Endothelial cell of hepatic sinusoid (primary cell): ENCODE measurements around the gene SLC38A8.

Experiments
- in situ Hi-C: cut with HindIII; loops from 2 replicates; pipeline ENCODE4 v1.10.0; 2017; ENCODE audit warnings: low sequenced_read_pairs

The SLC38A8 gene

DNA sequence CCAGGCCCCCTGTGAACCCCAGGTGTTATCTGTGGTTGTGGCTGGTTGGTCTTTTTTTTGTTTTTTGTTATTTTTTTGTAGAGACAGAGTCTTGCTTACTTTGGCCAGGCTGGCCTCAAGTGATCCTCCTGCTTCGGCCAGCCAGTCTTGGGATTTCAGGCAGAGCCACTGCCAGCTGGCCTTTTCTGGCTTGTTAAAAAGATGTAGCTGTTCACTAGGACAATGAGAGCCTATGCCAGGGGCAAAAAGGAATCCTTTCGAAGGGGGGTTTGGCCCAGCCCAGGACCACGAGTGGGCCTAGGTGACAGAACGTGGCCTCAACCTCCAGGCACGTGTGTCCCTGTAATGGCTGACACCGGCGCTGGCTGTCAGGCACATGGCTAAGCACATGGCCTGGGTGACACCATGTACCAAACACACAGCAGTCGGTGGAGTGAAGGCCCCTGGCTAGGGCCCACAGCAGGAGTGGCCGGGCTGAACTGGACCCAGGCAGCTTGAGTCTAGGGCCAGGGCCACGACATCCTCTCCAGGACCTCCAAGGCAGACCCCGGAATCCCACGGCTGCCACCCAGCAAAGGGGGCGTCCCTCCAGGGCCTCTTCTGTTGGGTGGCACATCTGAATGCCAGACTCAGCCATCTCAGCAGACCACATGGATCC lies 6.9 kb upstream of the SLC38A8 start:
- in situ Hi-C loops, result no loop called here

GRCh38 chr16:84048871-84049270 lies 6.3 kb upstream of the SLC38A8 start:
- in situ Hi-C loops, result no loop called here

GRCh38 chr16:84048270-84048669 lies 5.7 kb upstream of the SLC38A8 start:
- in situ Hi-C loops, result no loop called here

DNA sequence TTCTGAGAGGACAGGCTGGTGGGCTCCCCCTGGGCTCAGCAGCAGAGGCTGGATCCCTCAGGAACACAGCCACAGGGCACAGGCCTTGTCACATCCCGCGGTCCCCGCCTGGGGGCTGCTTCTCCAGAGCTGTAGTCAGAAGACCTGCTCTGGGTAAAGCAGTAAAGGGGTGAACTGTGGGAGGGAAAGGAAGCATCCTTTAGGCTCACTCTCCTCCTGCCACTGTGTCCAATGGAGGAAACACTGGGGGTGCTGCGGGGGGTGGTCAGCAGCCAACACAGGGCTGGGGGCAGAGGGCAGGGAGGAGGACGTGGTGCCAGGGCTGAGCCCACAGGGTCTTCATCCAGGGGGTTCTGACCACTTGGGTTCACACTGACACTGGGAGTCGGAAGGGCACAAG lies 5.0 kb upstream of the SLC38A8 start:
- in situ Hi-C loops, result no loop called here

DNA sequence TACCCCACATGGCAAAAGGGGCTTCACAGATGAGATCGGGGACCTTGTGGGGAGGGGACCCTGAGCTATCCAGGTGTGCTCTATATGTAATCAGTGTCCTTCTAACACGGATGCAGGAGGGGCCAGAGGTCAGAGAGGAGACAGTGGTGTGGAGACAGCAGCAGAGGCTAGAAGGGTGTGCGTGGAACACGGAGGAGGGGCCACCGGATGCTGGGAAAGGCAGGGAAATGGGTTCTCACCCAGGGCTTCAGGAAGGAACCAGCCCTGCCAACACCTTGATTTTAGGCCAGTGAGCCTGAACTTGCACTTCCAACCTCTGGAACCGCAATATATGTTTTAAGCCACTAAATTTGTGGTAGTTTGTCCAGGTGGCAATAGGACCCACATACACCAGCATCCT lies 4.6 kb upstream of the SLC38A8 start:
- in situ Hi-C loops, result no loop called here

DNA sequence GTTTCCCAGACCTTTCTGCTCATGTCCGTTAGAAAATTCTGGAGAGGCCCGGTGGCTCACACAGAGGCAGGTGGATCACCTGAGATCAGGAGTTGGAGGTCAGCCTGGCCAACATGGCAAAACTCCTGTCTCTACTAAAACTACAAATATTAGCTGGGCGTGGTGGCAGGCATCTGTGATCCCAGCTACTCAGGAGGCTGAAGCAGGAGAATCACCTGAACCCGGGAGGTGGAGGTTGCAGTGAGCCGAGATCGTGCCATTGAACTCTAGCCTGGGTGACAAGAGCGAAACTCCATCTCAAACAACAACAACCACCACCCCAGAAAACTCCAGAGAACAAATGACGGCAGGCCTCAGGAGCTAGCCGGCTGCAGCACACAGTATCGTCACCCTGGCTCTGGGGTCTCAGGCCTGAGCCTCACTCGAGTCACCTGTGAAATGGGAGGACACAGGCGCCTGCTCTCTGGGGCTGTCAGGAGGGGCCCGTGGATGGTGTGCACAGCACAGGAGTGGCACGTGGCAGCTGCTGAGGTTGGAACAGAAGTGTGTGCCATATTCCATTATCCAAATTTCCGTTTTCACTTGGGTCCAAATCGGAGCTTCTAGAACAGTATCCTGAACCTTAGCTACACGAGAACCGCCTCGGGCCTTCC lies 3.3 kb upstream of the SLC38A8 start:
- in situ Hi-C loops, result no loop called here

DNA sequence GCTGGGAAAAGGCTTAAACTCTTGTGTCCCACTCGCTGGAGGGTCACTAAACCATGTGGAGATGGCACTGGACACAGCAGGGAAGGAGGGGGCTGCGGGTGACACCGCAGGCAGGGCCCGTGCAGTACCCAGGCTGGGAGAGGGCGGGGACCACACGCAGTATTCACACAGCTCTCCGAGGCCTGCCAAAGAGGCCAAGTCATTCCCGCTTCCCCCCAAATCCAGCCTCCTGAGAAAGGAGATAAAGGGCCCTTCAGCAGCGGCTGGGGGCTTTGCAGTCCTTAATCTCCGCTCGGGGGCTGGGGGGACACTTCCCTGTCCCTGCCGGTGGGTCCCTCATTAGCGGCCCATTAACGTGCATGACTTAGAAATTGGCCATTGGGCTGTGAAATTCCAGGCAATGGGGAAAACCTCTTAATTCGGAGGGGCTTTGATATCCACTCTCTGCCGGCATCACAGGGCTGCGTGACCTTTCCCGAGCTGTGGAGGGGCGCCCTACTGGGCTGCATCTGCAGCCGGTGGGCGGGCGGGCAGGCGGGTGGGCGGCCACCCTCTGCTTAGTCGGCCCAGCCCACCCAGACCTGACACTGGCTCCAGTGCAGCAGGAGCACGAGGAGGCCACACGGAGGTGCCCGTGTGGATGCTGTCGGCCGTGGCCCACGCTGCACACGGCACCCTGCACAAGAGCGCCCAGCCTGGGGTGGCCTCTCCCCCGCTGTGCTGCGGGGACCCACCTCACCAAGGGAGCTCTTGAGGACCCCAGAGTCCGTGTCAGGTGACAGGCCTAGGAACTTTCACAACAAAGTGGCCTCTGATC lies 2.6 kb upstream of the SLC38A8 start:
- in situ Hi-C loops, result no loop called here

DNA sequence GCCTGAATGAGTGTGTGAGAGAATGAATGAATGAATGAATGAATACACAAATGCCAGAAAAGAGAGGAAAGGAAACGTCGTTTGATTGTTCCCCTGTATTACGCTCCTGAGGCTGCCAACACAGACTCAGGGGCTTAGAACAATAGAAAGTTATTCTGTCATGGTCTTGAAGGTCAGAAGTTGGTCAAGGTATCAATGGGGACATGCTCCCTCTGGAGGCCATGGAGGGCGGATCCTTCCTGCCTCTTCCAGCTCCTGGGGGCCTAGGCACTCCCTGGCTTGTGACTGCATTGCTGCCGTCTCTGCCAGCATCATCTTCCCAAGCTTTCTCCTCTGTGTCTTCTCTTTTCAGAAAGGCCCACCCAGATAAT lies 1.5 kb upstream of the SLC38A8 start:
- in situ Hi-C loops, result no loop called here

DNA sequence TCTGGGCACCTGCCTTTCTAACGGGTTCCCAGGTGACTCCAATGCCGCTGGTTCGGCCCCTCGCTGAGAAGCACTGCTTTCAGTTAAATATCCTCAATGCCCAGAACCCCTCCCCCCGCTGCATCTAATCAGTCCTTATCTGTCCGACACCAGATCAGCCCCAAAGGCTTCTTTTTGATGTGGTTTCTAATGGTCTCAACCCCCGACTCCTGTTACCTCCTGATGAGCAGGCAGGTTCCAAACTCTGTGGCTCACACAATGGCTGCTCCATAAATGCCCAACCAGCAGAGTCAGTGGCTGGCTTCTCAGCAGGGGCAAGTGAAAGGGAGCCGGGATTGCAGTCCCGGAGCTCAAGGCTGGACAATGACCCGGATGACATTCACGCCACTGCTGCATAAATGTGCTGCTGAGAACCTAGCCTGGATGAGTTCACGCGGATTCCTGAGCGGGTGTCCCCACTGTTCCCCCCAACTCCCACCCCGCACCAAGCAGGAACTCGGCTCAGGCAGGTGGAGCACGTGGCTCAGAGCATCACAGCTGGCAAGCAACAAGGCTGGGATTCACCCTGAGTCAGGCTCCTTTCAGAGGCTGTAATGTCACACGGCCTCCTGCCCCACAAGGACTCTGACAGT lies 1.0 kb upstream of the SLC38A8 start:
- in situ Hi-C loops, result no loop called here

DNA sequence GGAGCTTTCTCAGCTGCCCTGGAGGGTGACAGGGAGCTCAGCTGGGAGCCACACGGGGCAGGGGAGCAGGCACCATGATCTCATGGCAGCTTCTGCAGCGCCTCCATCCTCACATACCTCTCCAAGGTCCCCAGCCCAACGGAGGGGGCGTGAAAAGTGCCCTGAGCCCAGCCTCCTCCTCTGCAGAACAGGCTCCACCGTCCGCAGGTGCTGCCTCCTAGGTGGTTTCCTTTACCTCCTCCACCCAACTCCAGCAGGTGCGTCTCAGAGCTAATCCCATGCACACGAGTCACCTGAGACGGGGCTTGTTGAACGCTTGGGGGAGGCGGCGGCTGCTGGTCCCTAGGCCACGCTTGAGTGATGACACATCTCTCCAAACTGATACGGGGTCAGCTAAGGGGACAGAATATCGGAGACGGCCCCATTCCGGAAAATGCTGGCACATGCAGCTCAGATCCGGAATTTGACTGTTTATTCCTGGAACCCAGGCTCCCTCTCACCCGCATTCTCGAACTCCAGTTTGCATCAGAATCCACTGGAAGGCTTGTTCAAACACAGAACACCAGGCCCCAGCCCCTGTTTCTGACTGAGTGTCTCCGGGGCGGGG lies 387 bp upstream of the SLC38A8 start:
- in situ Hi-C loops, result no loop called here

- in situ Hi-C loops, result no loop called here
Observed at GRCh38 chr16:84041881-84042280, 714 bp downstream of the SLC38A8 start.

- in situ Hi-C loops, result no loop called here
Observed at GRCh38 chr16:84040823-84041820, 1.5 kb downstream of the SLC38A8 start.

- in situ Hi-C loops, result no loop called here
Observed at GRCh38 chr16:84040226-84040822, 2.3 kb downstream of the SLC38A8 start.

- in situ Hi-C loops, result no loop called here
Observed at GRCh38 chr16:84039696-84040095, 2.9 kb downstream of the SLC38A8 start.

GRCh38 chr16:84038469-84038868 lies 4.1 kb downstream of the SLC38A8 start:
- in situ Hi-C loops, result no loop called here

GRCh38 chr16:84036982-84037425 lies 5.6 kb downstream of the SLC38A8 start:
- in situ Hi-C loops, result no loop called here

GRCh38 chr16:84036131-84036530 lies 6.5 kb downstream of the SLC38A8 start:
- in situ Hi-C loops, result no loop called here

DNA sequence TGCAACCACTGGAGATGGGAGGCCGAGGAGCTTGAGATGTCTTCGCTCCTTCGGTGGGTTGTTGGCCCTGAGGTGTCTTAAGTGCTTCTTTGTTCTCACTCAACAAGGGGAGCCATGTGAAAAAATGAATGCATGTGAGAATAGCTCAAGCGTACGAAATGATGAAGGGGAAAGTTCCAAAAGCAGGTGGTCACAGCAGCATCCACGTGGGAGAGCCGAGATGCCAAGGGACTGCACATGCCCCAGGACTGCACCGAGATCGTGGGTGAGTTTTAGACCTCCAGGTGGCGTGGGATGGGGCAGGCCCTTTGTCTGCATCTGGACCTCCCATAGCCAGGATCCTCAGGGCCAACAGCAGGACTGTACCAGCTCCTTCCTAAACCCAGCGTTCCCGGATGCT lies 8.1 kb downstream of the SLC38A8 start:
- in situ Hi-C loops, result loop anchor here (5.0 kb wide), 2 partner anchors 47 to 68 kb away; no protein-coding TSS in a partner anchor
